Stomach (tissue), 4 donors: ENCODE measurements around the gene THSD4.

ENCODE experiments used
- CTCF ChIP-seq, 7 experiments: fragments of 450-650 bp in 4 of 7; fragments of 200-600 bp in 3 of 7; sonication (generic) in 3 of 7; IDR thresholded peaks; one replicate each; pipeline ENCODE4 v1.5.1; 2016 to 2019; ENCODE audit warnings: antibody characterized with exemption in 7 of 7, control low read depth in 2 of 7, mild to moderate bottlenecking in 1 of 7
- POLR2A ChIP-seq, 4 donors: fragments of 450-650 bp; IDR thresholded peaks; one replicate each; pipeline ENCODE4 v1.6.1; 2016; ENCODE audit warnings: antibody characterized with exemption in 4 of 4, control low read depth in 2 of 4, mild to moderate bottlenecking in 1 of 4, moderate library complexity in 1 of 4

GRCh38 chr15:71120428-71120944 lies 5.2 kb downstream of the THSD4 start:
- no peak for TF ChIP-seq POLR2A (IDR thresholded peaks at IDR 0.05)
- no peak for TF ChIP-seq CTCF (IDR thresholded peaks at IDR 0.05)
